ENCODE data around the gene LDLRAD3.

Gene LDLRAD3

GRCh38 chr11:35945137-35945518 is 1.3 kb downstream of the LDLRAD3 start:
- no peak for TF ChIP-seq CTCF (IDR thresholded peaks at IDR 0.05; ENCODE audit: extremely low read depth, missing control alignments)
- DNase-seq (ENCODE audit: low spot score), result no peak

GRCh38 chr11:35946766-35947165 is 2.9 kb downstream of the LDLRAD3 start:
- TF ChIP-seq CTCF (IDR thresholded peaks at IDR 0.05; ENCODE audit: extremely low read depth, missing control alignments), result no peak
- no peak for DNase-seq (ENCODE audit: low spot score)

GRCh38 chr11:35947437-35947836 is 3.6 kb downstream of the LDLRAD3 start:
- TF ChIP-seq CTCF (IDR thresholded peaks at IDR 0.05; ENCODE audit: extremely low read depth, missing control alignments), result no peak
- DNase-seq (ENCODE audit: low spot score), result no peak

- no peak for TF ChIP-seq CTCF (IDR thresholded peaks at IDR 0.05; ENCODE audit: extremely low read depth, missing control alignments)
- no peak for DNase-seq (ENCODE audit: low spot score)
Measured at GRCh38 chr11:35949242-35949641, 5.4 kb downstream of the LDLRAD3 start.

- no peak for DNase-seq (ENCODE audit: low spot score)
- no peak for TF ChIP-seq CTCF (IDR thresholded peaks at IDR 0.05; ENCODE audit: extremely low read depth, missing control alignments)
Measured at GRCh38 chr11:35950082-35950481, 6.2 kb downstream of the LDLRAD3 start.

- DNase-seq (ENCODE audit: low spot score), result no peak
Measured at GRCh38 chr11:35951680-35952079, 7.8 kb downstream of the LDLRAD3 start.

GRCh38 chr11:35953081-35953760 is 9.4 kb downstream of the LDLRAD3 start:
- DNase-seq (ENCODE audit: low spot score), result no peak
- no peak for TF ChIP-seq CTCF (IDR thresholded peaks at IDR 0.05; ENCODE audit: extremely low read depth, missing control alignments)

More at GRCh38 chr11:35951680-35952079, 7.8 kb downstream of the LDLRAD3 start:
- no peak for TF ChIP-seq CTCF (IDR thresholded peaks at IDR 0.05; ENCODE audit: extremely low read depth, missing control alignments)

All from GM20000 (cell line).